Measurements from ENCODE around the gene ZEB2.

The ZEB2 gene

GRCh38 chr2:144351687-144352086 lies 168.2 kb downstream of the ZEB2 start:
- ChIA-PET CTCF (interaction anchor here (0.6 kb wide), 1 partner anchor 8 kb away, joined by 3 read pairs; no protein-coding TSS in a partner anchor), POLR2A (no interaction called here)
- no peak for DNase-seq (ENCODE audit: extremely low spot score)
- TF ChIP-seq LEF1 (IDR thresholded peaks at IDR 0.05; ENCODE audit: borderline replicate concordance) (no peak), BHLHE40 (IDR thresholded peaks at IDR 0.05; ENCODE audit: borderline replicate concordance) (no peak), ZNF384 (IDR thresholded peaks at IDR 0.05) (no peak), FOXA1 (IDR thresholded peaks at IDR 0.05) (no peak), ARNT (IDR thresholded peaks at IDR 0.05) (no peak), L3MBTL2 (conservative IDR thresholded peaks at IDR 0.05) (no peak), ELF4 (IDR thresholded peaks at IDR 0.05) (no peak), SP1 (IDR thresholded peaks at IDR 0.05) (no peak), NFRKB (IDR thresholded peaks at IDR 0.05) (no peak)

GRCh38 chr2:144350151-144350802 lies 169.6 kb downstream of the ZEB2 start:
- ChIA-PET POLR2A (no interaction called here), CTCF (no interaction called here)
- no peak for TF ChIP-seq ELF4 (IDR thresholded peaks at IDR 0.05)
- TF ChIP-seq CTBP1 (IDR thresholded peaks at IDR 0.05; ENCODE audit: borderline replicate concordance): no peak
- no peak for TF ChIP-seq ZNF384 (IDR thresholded peaks at IDR 0.05)
- TF ChIP-seq TARDBP (IDR thresholded peaks at IDR 0.05): no peak
- TF ChIP-seq FOXA1 (IDR thresholded peaks at IDR 0.05): no peak
- TF ChIP-seq NFRKB (IDR thresholded peaks at IDR 0.05): no peak
- TF ChIP-seq SUZ12 (IDR thresholded peaks at IDR 0.05): no peak
- TF ChIP-seq ARNT (IDR thresholded peaks at IDR 0.05): no peak
- DNase-seq (ENCODE audit: extremely low spot score): no peak

GRCh38 chr2:144349674-144350073 lies 170.2 kb downstream of the ZEB2 start:
- TF ChIP-seq ELF4 (IDR thresholded peaks at IDR 0.05) (no peak), FOXM1 (IDR thresholded peaks at IDR 0.05; ENCODE audit: borderline replicate concordance) (no peak), CTBP1 (IDR thresholded peaks at IDR 0.05; ENCODE audit: borderline replicate concordance) (no peak), ARNT (IDR thresholded peaks at IDR 0.05) (no peak), L3MBTL2 (conservative IDR thresholded peaks at IDR 0.05) (no peak), TARDBP (IDR thresholded peaks at IDR 0.05) (no peak)
- ChIA-PET POLR2A (no interaction called here), CTCF (no interaction called here)
- no peak for DNase-seq (ENCODE audit: extremely low spot score)

DNA sequence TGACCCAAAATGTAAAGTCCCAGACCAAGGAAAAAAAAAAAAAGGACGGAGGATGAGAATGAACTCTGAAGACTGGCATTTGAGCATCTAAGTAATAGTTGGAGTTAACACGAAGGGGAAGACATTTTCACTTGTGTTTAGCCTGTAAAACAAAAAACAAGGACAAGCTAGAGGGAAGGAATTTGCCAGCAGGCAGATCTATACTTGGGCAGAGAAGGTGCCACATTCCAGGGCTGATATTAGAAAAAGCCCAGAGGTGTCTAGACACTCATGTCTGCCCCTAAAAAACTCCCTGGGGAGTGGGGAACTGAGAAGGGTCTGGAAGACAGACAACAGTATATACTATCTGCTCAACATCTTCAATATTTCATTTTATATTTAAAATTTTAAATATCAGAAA lies 171.1 kb downstream of the ZEB2 start:
- no peak for DNase-seq (ENCODE audit: extremely low spot score)
- ChIA-PET CTCF (no interaction called here), POLR2A (no interaction called here)
- TF ChIP-seq, protein P1, sequence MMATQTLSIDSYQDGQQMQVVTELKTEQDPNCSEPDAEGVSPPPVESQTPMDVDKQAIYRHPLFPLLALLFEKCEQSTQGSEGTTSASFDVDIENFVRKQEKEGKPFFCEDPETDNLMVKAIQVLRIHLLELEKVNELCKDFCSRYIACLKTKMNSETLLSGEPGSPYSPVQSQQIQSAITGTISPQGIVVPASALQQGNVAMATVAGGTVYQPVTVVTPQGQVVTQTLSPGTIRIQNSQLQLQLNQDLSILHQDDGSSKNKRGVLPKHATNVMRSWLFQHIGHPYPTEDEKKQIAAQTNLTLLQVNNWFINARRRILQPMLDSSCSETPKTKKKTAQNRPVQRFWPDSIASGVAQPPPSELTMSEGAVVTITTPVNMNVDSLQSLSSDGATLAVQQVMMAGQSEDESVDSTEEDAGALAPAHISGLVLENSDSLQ (IDR thresholded peaks at IDR 0.05): no peak
- no peak for TF ChIP-seq ZNF384 (IDR thresholded peaks at IDR 0.05)
- TF ChIP-seq ELF4 (IDR thresholded peaks at IDR 0.05): no peak
- TF ChIP-seq SUZ12 (IDR thresholded peaks at IDR 0.05): no peak
- TF ChIP-seq HDGF (IDR thresholded peaks at IDR 0.05; ENCODE audit: borderline replicate concordance): no peak
- no peak for TF ChIP-seq NFRKB (IDR thresholded peaks at IDR 0.05)
- TF ChIP-seq TARDBP (IDR thresholded peaks at IDR 0.05): no peak
- no peak for TF ChIP-seq LEF1 (IDR thresholded peaks at IDR 0.05; ENCODE audit: borderline replicate concordance)
- TF ChIP-seq FOXM1 (IDR thresholded peaks at IDR 0.05; ENCODE audit: borderline replicate concordance): no peak

GRCh38 chr2:144346229-144346628 lies 173.7 kb downstream of the ZEB2 start:
- no peak for TF ChIP-seq BHLHE40 (IDR thresholded peaks at IDR 0.05; ENCODE audit: borderline replicate concordance)
- no peak for TF ChIP-seq SP1 (IDR thresholded peaks at IDR 0.05)
- TF ChIP-seq FOXM1 (IDR thresholded peaks at IDR 0.05; ENCODE audit: borderline replicate concordance): no peak
- no peak for TF ChIP-seq HDGF (IDR thresholded peaks at IDR 0.05; ENCODE audit: borderline replicate concordance)
- no peak for TF ChIP-seq CTBP1 (IDR thresholded peaks at IDR 0.05; ENCODE audit: borderline replicate concordance)
- no peak for TF ChIP-seq FOXA1 (IDR thresholded peaks at IDR 0.05)
- TF ChIP-seq TARDBP (IDR thresholded peaks at IDR 0.05): no peak
- TF ChIP-seq, protein P1 (IDR thresholded peaks at IDR 0.05): no peak
- no peak for TF ChIP-seq NFRKB (IDR thresholded peaks at IDR 0.05)
- ChIA-PET POLR2A (no interaction called here), CTCF (interaction anchor here (0.7 kb wide), 1 partner anchor 9 kb away, joined by 6 read pairs; no protein-coding TSS in a partner anchor)
- no peak for DNase-seq (ENCODE audit: extremely low spot score)

DNA sequence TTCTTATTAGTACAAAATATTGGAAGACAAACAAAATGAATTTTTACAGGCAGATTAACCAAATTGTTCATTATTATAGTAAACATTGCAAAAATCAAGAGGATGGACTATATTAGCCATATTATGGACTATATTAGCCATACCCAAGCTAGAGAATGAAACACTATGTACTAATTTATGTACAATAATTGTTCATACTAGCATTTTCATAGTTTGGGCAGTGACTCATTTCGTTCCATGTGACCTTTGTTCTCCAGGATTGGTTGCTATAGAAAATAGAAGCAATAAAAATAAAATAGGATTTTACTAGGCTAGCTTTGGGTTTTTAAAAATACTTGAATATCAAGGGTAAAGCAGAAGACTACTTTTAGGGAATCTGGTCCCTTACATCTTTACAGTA lies 176.8 kb downstream of the ZEB2 start:
- ChIA-PET CTCF (interaction anchor here (0.6 kb wide), 1 partner anchor 9 kb away, joined by 3 read pairs; no protein-coding TSS in a partner anchor), POLR2A (no interaction called here)
- TF ChIP-seq NFRKB (IDR thresholded peaks at IDR 0.05) (no peak), L3MBTL2 (conservative IDR thresholded peaks at IDR 0.05) (no peak), LEF1 (IDR thresholded peaks at IDR 0.05; ENCODE audit: borderline replicate concordance) (no peak), ZNF384 (IDR thresholded peaks at IDR 0.05) (no peak), TARDBP (IDR thresholded peaks at IDR 0.05) (no peak)
- DNase-seq (ENCODE audit: extremely low spot score): no peak

- DNase-seq (ENCODE audit: extremely low spot score): no peak
- ChIA-PET CTCF (no interaction called here), POLR2A (no interaction called here)
- TF ChIP-seq SUZ12 (IDR thresholded peaks at IDR 0.05) (no peak), FOXK2 (IDR thresholded peaks at IDR 0.05) (no peak), TARDBP (IDR thresholded peaks at IDR 0.05) (no peak), ARNT (IDR thresholded peaks at IDR 0.05) (no peak), FOXM1 (IDR thresholded peaks at IDR 0.05; ENCODE audit: borderline replicate concordance) (no peak), NFRKB (IDR thresholded peaks at IDR 0.05) (no peak), ELF4 (IDR thresholded peaks at IDR 0.05) (no peak)
- TF ChIP-seq, protein P1 (IDR thresholded peaks at IDR 0.05): no peak
Measured at GRCh38 chr2:144341538-144341937, 178.4 kb downstream of the ZEB2 start.

Measured in HEK293T (cell line).